SJSA1 (cell line): Measurements from ENCODE around the gene JARID2. TPM values are rescaled to one million over a fixed set of nuclear protein-coding genes. Genes with fewer than 3 reads are reported as not detected.

Experiments used
- DNase-seq, 2 experiments: peaks; one replicate each; pipeline ENCODE4 v3.0.0-alpha.2; 2015 to 2020; ENCODE audit warnings: low spot score in 2 of 2, low read depth in 1 of 2
- H3K27ac ChIP-seq: fragments of 250-450 bp; sonication (Bioruptor Pico); 2 replicates; pipeline ENCODE4 v1.5.1; 2020; ENCODE audit warnings: mild to moderate bottlenecking, moderate library complexity
- H3K27me3 ChIP-seq: fragments of 250-450 bp; sonication (Bioruptor Pico); replicated peaks from 2 replicates; pipeline ENCODE4 v1.5.1; 2020; ENCODE audit warnings: mild to moderate bottlenecking, moderate library complexity
- H3K36me3 ChIP-seq: fragments of 250-450 bp; sonication (Bioruptor Pico); 2 replicates; pipeline ENCODE4 v1.5.1; 2020; ENCODE audit warnings: mild to moderate bottlenecking
- H3K4me1 ChIP-seq: fragments of 250-450 bp; sonication (Bioruptor Pico); replicated peaks from 2 replicates; pipeline ENCODE4 v1.6.1; 2021; ENCODE audit warnings: mild to moderate bottlenecking
- H3K4me3 ChIP-seq: fragments of 250-450 bp; sonication (Bioruptor Pico); 2 replicates; pipeline ENCODE4 v1.5.1; 2020; ENCODE audit warnings: mild to moderate bottlenecking
- H3K9me3 ChIP-seq: fragments of 250-450 bp; sonication (Bioruptor Pico); replicated peaks from 2 replicates; pipeline ENCODE4 v1.5.1; 2020; ENCODE audit warnings: mild to moderate bottlenecking
- total RNA-seq: library from RNA; depleted of rRNA; stranded (reverse); fragments of >200 nt; shearing (Covaris generic); gene quantifications from 2 replicates; pipeline ENCODE4 v1.2.3, GENCODE V29; 2014

JARID2 gene
- total RNA-seq, 1 experiment from 2014 or later = 7.0 TPM

- Histone ChIP-seq H3K27me3 (no peaks in the 10 kb centered on the region), H3K4me3 (no peak overlapping the region), H3K36me3 (peaks cover 8% of the 10 kb centered on the region), H3K27ac (no peak overlapping the region), H3K4me1 (peaks cover 12% of the 10 kb centered on the region), H3K9me3 (no peaks in the 10 kb centered on the region)
- peak in 1 of 2 experiments; percentile 12 for DNase-seq
Measured at GRCh38 chr6:15493437-15494168, 247.7 kb downstream of the JARID2 start.

DNA sequence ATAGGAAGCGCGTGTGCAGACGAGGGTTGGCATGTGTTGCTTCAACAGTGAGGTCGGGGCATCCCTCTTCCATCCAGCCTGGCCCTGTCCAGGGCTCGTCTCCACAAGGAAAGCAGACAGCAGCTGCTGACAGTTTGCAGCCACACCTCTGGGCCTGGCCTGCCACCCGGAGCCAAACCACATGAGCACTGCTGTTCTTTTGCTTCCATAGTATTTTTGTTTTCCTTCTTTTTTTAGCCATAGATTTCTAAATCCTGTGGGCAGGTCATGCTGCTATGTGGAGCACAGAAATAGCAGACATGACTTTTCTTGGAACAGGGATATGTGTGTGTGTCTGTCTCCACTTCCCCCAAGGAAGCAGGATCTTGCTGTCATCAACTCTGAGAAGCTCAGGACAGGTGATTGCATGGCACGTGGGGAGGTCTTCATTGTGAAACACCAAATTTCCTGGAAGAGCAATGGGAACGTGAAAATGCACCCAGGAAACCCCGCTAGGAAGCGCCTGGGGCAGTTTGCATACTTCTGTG lies 249.6 kb downstream of the JARID2 start:
- Histone ChIP-seq H3K4me3 (no peak overlapping the region), H3K9me3 (no peaks in the 10 kb centered on the region), H3K4me1 (peaks cover 12% of the 10 kb centered on the region), H3K27ac (no peak overlapping the region), H3K27me3 (no peaks in the 10 kb centered on the region), H3K36me3 (peaks cover 8% of the 10 kb centered on the region)
- no peak for DNase-seq

- H3K4me3 ChIP-seq = no peak overlapping the region
- peaks cover 12% of the 10 kb centered on the region for H3K4me1 ChIP-seq
- DNase-seq = no peak
- no peak overlapping the region for H3K27ac ChIP-seq
- H3K27me3 ChIP-seq = no peaks in the 10 kb centered on the region
- H3K36me3 ChIP-seq = peaks cover 8% of the 10 kb centered on the region
- H3K9me3 ChIP-seq = no peaks in the 10 kb centered on the region
Measured at GRCh38 chr6:15496345-15497131, 250.7 kb downstream of the JARID2 start.

- Histone ChIP-seq H3K9me3 (no peaks in the 10 kb centered on the region), H3K27me3 (no peaks in the 10 kb centered on the region), H3K27ac (no peak overlapping the region), H3K4me3 (no peak overlapping the region), H3K4me1 (peaks cover 5% of the 10 kb centered on the region), H3K36me3 (peaks cover 8% of the 10 kb centered on the region)
- DNase-seq = no peak
Measured at GRCh38 chr6:15498640-15499039, 252.8 kb downstream of the JARID2 start.

GRCh38 chr6:15499125-15499524 lies 253.3 kb downstream of the JARID2 start:
- Histone ChIP-seq H3K27me3 (no peaks in the 10 kb centered on the region), H3K36me3 (peaks cover 8% of the 10 kb centered on the region), H3K4me3 (no peak overlapping the region), H3K9me3 (no peaks in the 10 kb centered on the region), H3K4me1 (peaks cover 1% of the 10 kb centered on the region), H3K27ac (no peak overlapping the region)
- no peak for DNase-seq

GRCh38 chr6:15499591-15499990 lies 253.7 kb downstream of the JARID2 start:
- DNase-seq = no peak
- Histone ChIP-seq H3K27ac (no peak overlapping the region), H3K27me3 (no peaks in the 10 kb centered on the region), H3K36me3 (peaks cover 8% of the 10 kb centered on the region), H3K4me1 (peaks cover 6% of the 10 kb centered on the region), H3K9me3 (no peaks in the 10 kb centered on the region), H3K4me3 (no peak overlapping the region)

- Histone ChIP-seq H3K4me3 (no peak overlapping the region), H3K27ac (no peak overlapping the region), H3K4me1 (peaks cover 7% of the 10 kb centered on the region), H3K9me3 (no peaks in the 10 kb centered on the region), H3K27me3 (no peaks in the 10 kb centered on the region), H3K36me3 (peaks cover 8% of the 10 kb centered on the region)
- DNase-seq = no peak
Measured at GRCh38 chr6:15500078-15500740, 254.3 kb downstream of the JARID2 start.

GRCh38 chr6:15500901-15501825 lies 255.3 kb downstream of the JARID2 start:
- Histone ChIP-seq H3K9me3 (no peaks in the 10 kb centered on the region), H3K4me1 (peaks cover 12% of the 10 kb centered on the region), H3K4me3 (no peak overlapping the region), H3K27ac (no peak overlapping the region), H3K36me3 (peaks cover 8% of the 10 kb centered on the region), H3K27me3 (no peaks in the 10 kb centered on the region)
- DNase-seq = no peak

GRCh38 chr6:15501826-15502445 lies 256.1 kb downstream of the JARID2 start:
- no peak for DNase-seq
- H3K27ac ChIP-seq = no peak overlapping the region
- H3K4me1 ChIP-seq = peaks cover 12% of the 10 kb centered on the region
- no peaks in the 10 kb centered on the region for H3K9me3 ChIP-seq
- H3K27me3 ChIP-seq = no peaks in the 10 kb centered on the region
- peaks cover 3% of the 10 kb centered on the region for H3K36me3 ChIP-seq
- no peak overlapping the region for H3K4me3 ChIP-seq

DNA sequence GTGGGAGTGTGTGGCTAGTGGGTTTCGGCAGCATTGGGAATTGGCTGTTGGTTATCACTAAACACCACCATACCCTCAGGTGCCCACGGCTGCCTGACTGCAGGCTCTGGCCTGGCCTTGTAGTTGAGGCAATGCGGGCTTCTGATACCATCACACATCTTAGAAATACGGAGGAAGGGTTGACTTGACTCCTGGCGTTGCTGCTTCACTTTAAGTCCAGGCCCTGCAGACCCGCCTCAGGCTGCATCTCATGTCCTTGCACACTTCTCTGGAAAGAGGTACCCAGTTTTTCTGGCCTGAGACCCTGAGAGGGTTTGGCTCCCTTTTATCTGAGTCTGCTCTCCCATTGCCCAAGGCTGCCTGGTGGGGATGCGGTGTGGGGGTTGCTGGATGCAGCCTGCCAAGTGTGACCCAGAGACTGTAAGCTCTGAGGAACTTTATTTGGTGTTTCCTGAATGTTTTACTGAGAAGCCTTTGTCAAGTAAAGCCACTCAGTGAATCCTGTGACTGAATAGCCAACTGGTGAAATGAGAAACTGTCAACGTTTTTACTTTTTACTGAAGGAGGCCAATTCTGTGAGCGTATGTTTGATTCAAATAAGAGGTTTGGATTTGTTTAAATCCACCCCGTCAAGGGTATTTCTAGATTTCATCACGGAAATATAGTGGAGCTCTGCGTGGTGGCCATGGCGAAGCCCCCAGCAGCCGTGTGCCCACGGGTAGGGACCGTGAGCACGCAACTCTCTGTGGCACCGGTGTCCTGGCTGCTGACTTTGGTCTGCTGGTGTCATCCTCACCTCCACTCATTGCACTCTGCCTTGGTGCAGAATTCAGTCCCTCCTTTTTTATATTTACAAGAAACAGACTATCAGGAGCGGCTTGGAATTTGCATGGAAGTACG lies 256.8 kb downstream of the JARID2 start:
- H3K27me3 ChIP-seq = no peaks in the 10 kb centered on the region
- no peaks in the 10 kb centered on the region; the same call in 1 of the 2 replicates for H3K36me3 ChIP-seq
- no peak for DNase-seq
- no peak overlapping the region for H3K4me3 ChIP-seq
- peaks cover 12% of the 10 kb centered on the region for H3K4me1 ChIP-seq
- H3K9me3 ChIP-seq = no peaks in the 10 kb centered on the region
- no peak overlapping the region for H3K27ac ChIP-seq

DNA sequence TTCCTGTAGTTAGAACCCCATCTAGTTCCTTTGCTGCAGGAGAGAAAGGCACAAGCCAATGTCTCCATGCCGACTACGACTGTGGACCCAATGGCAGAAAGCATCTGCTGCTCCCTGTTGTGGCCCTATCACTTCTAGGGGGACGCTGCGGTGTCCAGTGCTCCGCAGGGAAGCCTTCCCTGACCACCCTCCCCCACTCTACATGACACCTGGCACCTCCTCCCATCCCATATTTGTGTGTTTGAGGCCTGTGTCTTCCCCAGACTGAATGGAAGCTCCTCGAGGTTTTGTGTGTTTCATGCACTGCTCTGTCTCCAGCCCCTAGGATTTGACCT lies 257.4 kb downstream of the JARID2 start:
- Histone ChIP-seq H3K4me1 (peaks cover 12% of the 10 kb centered on the region), H3K36me3 (no peaks in the 10 kb centered on the region; the same call in 1 of the 2 replicates), H3K4me3 (no peak overlapping the region), H3K9me3 (no peaks in the 10 kb centered on the region), H3K27me3 (no peaks in the 10 kb centered on the region), H3K27ac (no peak overlapping the region)
- DNase-seq = no peak

DNA sequence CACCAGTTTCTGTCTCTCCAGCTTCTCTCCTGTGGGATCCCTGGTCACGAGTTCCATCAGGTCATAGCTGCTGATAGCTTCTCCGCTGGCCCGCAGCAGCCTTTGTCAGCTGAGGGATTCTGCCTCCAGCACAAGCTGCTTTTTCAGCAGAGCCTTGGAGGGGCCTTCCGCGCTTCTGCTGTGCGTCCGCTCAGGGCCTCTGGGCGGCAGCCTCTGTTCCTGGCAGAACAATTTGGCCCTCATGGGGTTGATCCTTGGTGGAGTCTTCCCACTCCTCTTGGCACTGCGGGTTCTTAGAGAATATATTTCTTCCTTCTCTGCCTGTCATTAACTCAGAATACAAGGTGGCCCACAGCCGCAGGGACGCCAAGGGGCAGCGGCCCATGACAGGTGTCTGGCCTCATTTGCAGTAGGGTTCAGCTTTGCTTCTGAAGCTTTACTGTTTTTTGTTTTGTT lies 258.2 kb downstream of the JARID2 start:
- Histone ChIP-seq H3K36me3 (no peaks in the 10 kb centered on the region; the same call in 1 of the 2 replicates), H3K4me3 (no peak overlapping the region), H3K27me3 (no peaks in the 10 kb centered on the region), H3K9me3 (no peaks in the 10 kb centered on the region), H3K27ac (no peak overlapping the region), H3K4me1 (peaks cover 20% of the 10 kb centered on the region)
- peak in 1 of 2 experiments; percentile 7 for DNase-seq
